PC-9 (cell line): ENCODE results near the gene ALK. TPM values are rescaled to one million over a fixed set of nuclear protein-coding genes. Genes with fewer than 3 reads are reported as not detected.

Experiments used
- BruUV-seq: library from RNA; stranded (reverse); fragments of 400-500 nt; replicated peaks from 2 replicates; lab custom pipeline; 2021; lab: Mats Ljungman, UMichigan
- CTCF ChIA-PET: fragments of 300-600 bp; sonication (Branson Sonifier 250); formaldehyde crosslinking; loops from one replicate; lab custom pipeline; 2022; ENCODE audit warnings: antibody characterized with exemption; lab: Charles Lee
- POLR2A ChIA-PET: fragments of 300-600 bp; sonication (Branson Sonifier 250); formaldehyde crosslinking; loops from one replicate; lab custom pipeline; 2022; ENCODE audit warnings: antibody characterized with exemption; ENCODE audit not compliant: unreplicated experiment; lab: Charles Lee
- DNase-seq, 2 experiments: peaks; one replicate each; pipeline versions ENCODE4 v3.0.0 to v3.0.0-alpha.2; 2015 to 2022; ENCODE audit warnings: mixed read lengths in 1 of 2
- H2AFZ ChIP-seq: fragments of 200-600 bp; sonication (generic); 2 replicates; pipeline ENCODE4 v1.8.1; 2017; ENCODE audit warnings: antibody characterized with exemption
- H3F3A ChIP-seq: fragments of 200-600 bp; sonication (generic); 2 replicates; pipeline ENCODE4 v1.8.1; 2017; ENCODE audit warnings: antibody characterized with exemption, mild to moderate bottlenecking, low read depth; ENCODE audit not compliant: insufficient read depth
- H3K27ac ChIP-seq: fragments of 200-600 bp; sonication (generic); 2 replicates; pipeline ENCODE4 v1.6.1; 2016; ENCODE audit warnings: mixed run types
- H3K27me3 ChIP-seq: fragments of 200-600 bp; sonication (generic); 2 replicates; pipeline ENCODE4 v1.6.1; 2016; ENCODE audit warnings: low read depth, mixed run types; ENCODE audit not compliant: insufficient read depth
- H3K36me3 ChIP-seq: fragments of 200-600 bp; sonication (generic); 2 replicates; pipeline ENCODE4 v1.6.1; 2016; ENCODE audit warnings: low read depth, mixed run types
- H3K4me1 ChIP-seq: fragments of 200-600 bp; sonication (generic); replicated peaks from 2 replicates; pipeline ENCODE4 v1.6.1; 2016; ENCODE audit warnings: mixed run types; ENCODE audit not compliant: insufficient read depth
- H3K4me2 ChIP-seq: fragments of 200-600 bp; sonication (generic); 2 replicates; pipeline ENCODE4 v1.6.1; 2017; ENCODE audit warnings: mixed run types
- H3K4me3 ChIP-seq: fragments of 200-600 bp; sonication (generic); 2 replicates; pipeline ENCODE4 v1.6.1; 2016; ENCODE audit warnings: mixed run types
- H3K79me2 ChIP-seq: fragments of 200-600 bp; sonication (generic); 2 replicates; pipeline ENCODE4 v1.6.1; 2017; ENCODE audit warnings: low read depth, mixed run types
- H3K9me2 ChIP-seq: fragments of 200-600 bp; sonication (generic); 2 replicates; pipeline ENCODE4 v1.8.1; 2017; ENCODE audit warnings: mild to moderate bottlenecking; ENCODE audit not compliant: insufficient read depth
- H3K9me3 ChIP-seq: fragments of 200-600 bp; sonication (generic); 2 replicates; pipeline ENCODE4 v1.8.1; 2016; ENCODE audit warnings: low read depth; ENCODE audit not compliant: insufficient read depth
- H4K20me1 ChIP-seq: fragments of 200-600 bp; sonication (generic); 2 replicates; pipeline ENCODE4 v1.8.1; 2017; ENCODE audit not compliant: insufficient read depth
- CTCF ChIP-seq: fragments of 200-600 bp; sonication (generic); conservative IDR thresholded peaks from 2 replicates; pipeline ENCODE4 v1.6.1; 2017; ENCODE audit warnings: mixed run types, antibody characterized with exemption, mild to moderate bottlenecking, moderate library complexity
- EZH2 ChIP-seq: fragments of 200-600 bp; sonication (generic); IDR thresholded peaks from 2 replicates; pipeline ENCODE4 v1.8.0; 2017; ENCODE audit warnings: antibody characterized with exemption, low read depth
- intact Hi-C: fragments of 100-400 bp; cut with micrococcal nuclease; formaldehyde crosslinking; loops from one replicate; pipeline ENCODE4 v1.10.0; 2022; ENCODE audit not compliant: unreplicated experiment
- total RNA-seq: library from RNA; stranded (reverse); gene quantifications from 2 replicates; pipeline ENCODE4 v1.2.3, GENCODE V29; 2021

Gene ALK
- total RNA-seq, 1 experiment from 2014 or later = not detected

- ChIA-PET POLR2A (no interaction called here), CTCF (no interaction called here)
- BruUV-seq = no TSS peak
- H3K9me3 ChIP-seq = no peaks in the 10 kb centered on the region
- H2AFZ ChIP-seq = no peak overlapping the region
- no peaks in the 10 kb centered on the region for H3K79me2 ChIP-seq
- no peak for TF ChIP-seq EZH2
- no peak for TF ChIP-seq CTCF
- H3K4me2 ChIP-seq = no peak overlapping the region
- no peaks in the 10 kb centered on the region for H3K9me2 ChIP-seq
- no peak for DNase-seq
- no peaks in the 10 kb centered on the region for H3K4me1 ChIP-seq
- intact Hi-C loops = no loop called here
- H3K27ac ChIP-seq = no peak overlapping the region
- no peaks in the 10 kb centered on the region for H4K20me1 ChIP-seq
- peaks cover 48% of the 10 kb centered on the region for H3K27me3 ChIP-seq
- no peaks in the 10 kb centered on the region for H3K36me3 ChIP-seq
- H3F3A ChIP-seq = no peaks in the 10 kb centered on the region
- no peak overlapping the region for H3K4me3 ChIP-seq
Measured at GRCh38 chr2:29688429-29688828, 233.0 kb downstream of the ALK start.

GRCh38 chr2:29687121-29687520, 234.3 kb downstream of the ALK start:
- Histone ChIP-seq H3K27me3 (peaks cover 43% of the 10 kb centered on the region), H3K4me3 (no peak overlapping the region), H3K9me2 (no peaks in the 10 kb centered on the region), H3K4me2 (no peak overlapping the region), H3F3A (no peaks in the 10 kb centered on the region), H3K27ac (no peak overlapping the region), H3K9me3 (no peaks in the 10 kb centered on the region), H3K36me3 (no peaks in the 10 kb centered on the region), H2AFZ (no peak overlapping the region), H3K4me1 (no peaks in the 10 kb centered on the region), H4K20me1 (no peaks in the 10 kb centered on the region), H3K79me2 (no peaks in the 10 kb centered on the region)
- ChIA-PET CTCF (no interaction called here), POLR2A (no interaction called here)
- intact Hi-C loops = no loop called here
- BruUV-seq = no TSS peak
- TF ChIP-seq CTCF (no peak), EZH2 (no peak)
- DNase-seq = no peak

GRCh38 chr2:29676886-29677453, 244.4 kb downstream of the ALK start:
- Histone ChIP-seq H3K79me2 (no peaks in the 10 kb centered on the region), H2AFZ (no peak overlapping the region), H3K9me3 (no peaks in the 10 kb centered on the region), H3K9me2 (no peaks in the 10 kb centered on the region), H3K27me3 (no peaks in the 10 kb centered on the region), H3K4me2 (no peak overlapping the region), H3K27ac (no peak overlapping the region), H3K4me1 (no peaks in the 10 kb centered on the region), H4K20me1 (no peaks in the 10 kb centered on the region), H3K36me3 (no peaks in the 10 kb centered on the region), H3K4me3 (no peak overlapping the region), H3F3A (no peaks in the 10 kb centered on the region)
- no TSS peak for BruUV-seq
- TF ChIP-seq CTCF (no peak), EZH2 (no peak)
- CTCF ChIA-PET = no interaction called here
- DNase-seq = no peak
- intact Hi-C loops = no loop called here
- POLR2A ChIA-PET = no interaction called here
